GM19455 (cell line): Measurements from ENCODE around the gene PVRIG.
"Not testable (repeated sequence)": the region's sequence is repeated elsewhere in the genome, so short reads cannot be mapped to it uniquely, and the experiment has no call there.

ENCODE experiments used
- ATAC-seq: cut with Tn5 transposase; IDR thresholded peaks from one replicate; pipeline ENCODE4 v1.9.1; 2021; ENCODE audit not compliant: unreplicated experiment

Gene PVRIG

GRCh38 chr7:100192969-100193368, 26.8 kb upstream of the PVRIG start:
- no peak for ATAC-seq

- ATAC-seq, result no peak
These were observed 24.5 kb upstream of the PVRIG start for GRCh38 chr7:100195222-100195621.

GRCh38 chr7:100195901-100196322, 23.8 kb upstream of the PVRIG start:
- ATAC-seq, result not testable (repeated sequence)

GRCh38 chr7:100198266-100198665, 21.5 kb upstream of the PVRIG start:
- no peak for ATAC-seq

DNA sequence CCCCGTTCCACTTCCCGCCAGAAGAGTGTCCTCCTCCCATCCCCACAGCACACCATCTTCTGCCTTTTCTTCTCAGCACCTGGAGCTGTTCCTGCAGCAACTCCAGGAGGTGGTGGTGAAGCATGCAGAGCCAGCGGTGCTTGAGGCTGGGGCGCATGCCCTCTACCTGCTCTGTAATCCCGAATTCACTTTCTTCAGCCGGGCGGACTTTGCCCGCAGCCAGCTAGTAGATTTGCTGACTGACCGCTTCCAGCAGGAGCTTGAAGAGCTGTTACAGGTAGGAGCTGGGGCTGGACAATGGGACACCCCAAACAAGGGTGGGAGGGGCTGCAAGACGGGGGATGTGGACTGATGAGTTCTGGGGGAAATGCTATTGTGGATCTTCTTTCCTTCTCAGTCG, 19.1 kb upstream of the PVRIG start:
- no peak for ATAC-seq

GRCh38 chr7:100204454-100204853, 15.3 kb upstream of the PVRIG start:
- no peak for ATAC-seq

DNA sequence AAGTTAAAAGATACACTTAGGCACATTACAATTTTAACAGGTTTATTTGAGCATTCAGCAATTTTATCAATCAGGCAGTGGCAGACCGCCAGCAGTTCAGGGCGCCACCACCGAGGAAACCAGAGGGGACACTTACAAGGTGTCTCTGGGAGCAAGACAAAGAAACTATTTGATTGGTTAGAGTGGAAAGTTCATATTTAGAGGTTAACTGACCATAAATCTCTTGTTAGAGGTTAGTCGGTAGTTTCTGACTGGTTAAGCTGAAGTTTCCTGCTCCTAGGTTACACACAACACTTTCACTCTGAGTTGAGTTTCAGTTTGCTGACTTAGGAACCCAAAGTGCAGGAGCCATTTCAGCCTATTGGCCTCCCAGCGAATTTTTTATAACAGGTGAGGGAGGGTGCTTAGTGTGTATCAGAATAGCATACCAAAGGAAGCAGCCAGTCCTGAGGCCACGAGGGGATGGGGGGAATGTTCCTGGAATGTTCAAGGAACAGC, 10.8 kb upstream of the PVRIG start:
- ATAC-seq, result peak; percentile 62

DNA sequence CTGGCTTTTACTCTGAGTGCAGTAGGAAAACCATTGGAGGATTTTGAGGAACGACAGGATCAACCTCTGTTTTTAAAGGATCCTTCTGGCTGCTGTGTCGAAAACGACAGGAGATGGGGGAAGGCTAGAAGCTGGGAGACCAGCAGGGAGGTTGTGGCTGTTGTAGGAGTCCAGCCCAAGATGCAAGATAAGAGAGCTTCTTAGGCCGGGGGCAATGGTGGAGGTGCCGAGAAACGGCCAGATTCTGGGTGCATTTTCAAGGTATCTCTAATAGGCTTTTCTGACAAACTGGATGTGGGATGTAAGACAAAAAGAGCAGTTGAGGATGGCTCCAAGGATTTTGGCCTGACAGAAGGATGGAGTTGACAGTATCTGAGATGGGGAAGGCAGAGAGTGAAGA, 10.3 kb upstream of the PVRIG start:
- ATAC-seq, result no peak

DNA sequence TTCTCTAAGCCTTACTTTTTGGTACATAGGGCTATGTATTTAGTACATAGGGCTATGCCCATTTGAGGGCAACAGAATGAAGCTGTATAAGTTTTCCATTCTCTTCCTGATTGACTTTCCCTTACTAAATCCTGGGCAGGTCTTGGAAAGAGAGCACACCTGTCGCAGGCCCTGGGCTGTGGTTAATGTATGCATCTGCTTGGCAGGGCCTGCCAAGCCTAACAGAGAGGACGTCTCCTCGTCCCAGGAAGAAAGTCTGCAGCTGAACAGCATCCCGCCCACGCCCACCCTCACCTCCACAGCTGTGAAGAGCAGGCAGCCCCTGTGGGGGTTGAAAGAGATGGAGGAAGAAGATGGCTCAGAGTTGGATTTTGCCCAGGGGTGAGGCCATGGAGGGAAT, 8.9 kb upstream of the PVRIG start:
- ATAC-seq, result no peak

GRCh38 chr7:100211342-100211780, 8.4 kb upstream of the PVRIG start:
- peak; percentile 40 for ATAC-seq

- no peak for ATAC-seq
These were observed 7.0 kb upstream of the PVRIG start for GRCh38 chr7:100212631-100213286.

- ATAC-seq, result no peak
These were observed 6.1 kb upstream of the PVRIG start for GRCh38 chr7:100213672-100214071.

DNA sequence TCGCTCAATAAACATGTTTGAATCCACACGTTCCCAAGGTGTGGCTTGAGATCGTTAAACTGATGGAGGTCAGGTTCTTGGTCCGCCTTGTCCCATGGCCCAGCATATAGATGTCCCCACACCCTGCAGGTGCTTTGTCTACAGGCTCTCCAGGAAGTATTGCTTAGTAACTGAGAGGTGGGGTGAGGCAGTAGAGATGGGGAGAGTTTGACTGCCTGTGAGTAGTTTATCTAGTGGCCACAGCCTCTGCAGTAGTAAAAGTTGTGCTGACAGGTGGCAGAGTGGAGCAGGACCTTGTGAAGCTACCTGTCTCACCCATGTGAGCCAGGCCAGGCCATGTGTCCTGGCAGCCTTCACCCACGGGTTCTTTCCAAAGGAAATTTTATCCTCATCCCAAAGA, 5.4 kb upstream of the PVRIG start:
- not testable (repeated sequence) for ATAC-seq

DNA sequence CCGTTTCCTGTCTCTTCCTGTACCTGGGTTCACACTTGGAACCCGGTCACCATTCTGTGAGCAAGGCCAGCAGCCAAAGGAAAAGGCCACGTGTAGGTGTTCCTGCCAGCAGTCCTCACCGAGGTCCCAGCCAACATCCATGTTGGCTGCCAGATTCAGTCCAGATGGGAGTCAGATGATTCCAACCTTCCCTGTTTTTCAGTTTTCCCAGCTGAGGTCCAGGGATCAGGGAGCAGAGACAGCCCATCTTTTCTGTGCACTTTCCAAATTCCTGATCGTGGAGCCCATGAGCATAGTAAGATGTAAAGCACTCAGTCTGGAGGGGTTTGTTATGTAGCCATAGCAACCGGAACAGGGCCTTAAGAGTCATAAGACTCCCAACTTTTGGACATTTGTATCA, 3.9 kb upstream of the PVRIG start:
- ATAC-seq, result no peak

DNA sequence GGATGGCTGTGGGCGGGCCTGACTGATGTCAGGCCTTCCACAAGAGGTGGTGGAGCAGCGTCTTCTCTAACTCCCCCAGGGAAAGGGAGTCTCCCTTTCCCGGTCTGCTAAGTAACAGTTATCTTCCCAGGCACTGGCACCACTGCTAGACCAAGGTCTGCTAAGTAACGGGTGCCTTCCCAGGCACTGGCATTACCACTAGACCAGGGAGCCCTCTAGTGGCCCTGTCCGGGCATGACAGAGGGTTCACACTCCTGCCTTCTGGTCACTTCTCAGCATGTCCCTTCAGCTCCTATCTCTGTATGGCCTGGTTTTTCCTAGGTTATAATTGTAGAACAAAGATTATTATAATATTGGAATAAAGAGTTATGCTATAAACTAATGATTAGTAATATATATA, 1.8 kb upstream of the PVRIG start:
- ATAC-seq, result peak; percentile 11

GRCh38 chr7:100219271-100219737, 445 bp upstream of the PVRIG start:
- ATAC-seq, result no peak

- peak; percentile 8 for ATAC-seq
These were observed 959 bp downstream of the PVRIG start for GRCh38 chr7:100220586-100221230.

DNA sequence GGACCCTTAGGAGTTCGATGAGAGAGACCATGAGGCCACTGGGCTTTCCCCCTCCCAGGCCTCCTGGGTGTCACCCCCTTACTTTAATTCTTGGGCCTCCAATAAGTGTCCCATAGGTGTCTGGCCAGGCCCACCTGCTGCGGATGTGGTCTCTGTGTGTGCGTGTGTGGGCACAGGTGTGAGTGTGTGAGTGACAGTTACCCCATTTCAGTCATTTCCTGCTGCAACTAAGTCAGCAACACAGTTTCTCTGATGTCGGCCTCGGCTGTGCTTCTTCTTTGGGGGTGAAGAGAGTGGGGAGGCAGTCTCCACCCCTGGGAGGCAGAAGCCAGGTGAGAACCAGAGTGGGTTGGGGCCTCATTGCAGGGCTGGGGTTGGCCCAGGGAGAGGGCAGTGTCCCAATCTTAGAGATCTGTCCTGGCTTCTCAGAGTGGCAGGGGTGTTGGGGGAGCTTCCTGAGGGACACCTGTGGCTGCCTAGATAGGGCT, 1.5 kb downstream of the PVRIG start:
- ATAC-seq, result peak; percentile 55

DNA sequence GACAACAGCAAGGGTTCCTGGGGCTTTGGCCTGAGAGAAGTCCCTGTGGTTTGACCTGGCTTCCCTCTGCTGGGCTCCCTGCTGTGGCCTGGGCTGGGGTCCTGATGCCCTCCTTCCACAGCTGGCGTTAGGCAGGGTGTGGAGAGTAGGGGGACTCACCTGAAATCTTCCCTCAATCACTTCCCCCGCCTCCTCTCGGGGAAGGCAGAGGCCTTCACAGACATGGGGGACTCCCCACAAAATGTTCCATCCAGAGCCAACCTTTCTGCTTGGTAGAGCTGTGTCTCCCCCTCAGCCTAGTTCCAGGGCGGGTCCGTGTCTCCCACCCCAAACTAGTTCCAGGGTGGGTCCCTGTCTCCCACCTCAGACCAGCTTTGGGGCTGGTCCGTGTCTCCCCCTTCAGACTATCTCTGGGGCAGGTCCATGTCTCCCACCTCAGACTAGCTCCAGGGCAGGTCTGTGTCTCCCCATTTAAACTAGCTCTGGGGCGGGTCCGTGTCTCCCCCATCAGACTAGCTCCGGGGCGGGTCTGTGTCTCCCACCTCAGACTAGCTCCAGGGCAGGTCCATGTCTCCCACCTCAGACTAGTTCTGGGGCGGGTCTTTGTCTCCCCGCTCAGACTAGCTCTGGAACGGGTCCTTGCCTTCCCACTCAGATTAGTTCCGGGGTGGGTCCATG, 2.2 kb downstream of the PVRIG start:
- no peak for ATAC-seq

GRCh38 chr7:100222445-100223132, 2.8 kb downstream of the PVRIG start:
- ATAC-seq, result no peak

DNA sequence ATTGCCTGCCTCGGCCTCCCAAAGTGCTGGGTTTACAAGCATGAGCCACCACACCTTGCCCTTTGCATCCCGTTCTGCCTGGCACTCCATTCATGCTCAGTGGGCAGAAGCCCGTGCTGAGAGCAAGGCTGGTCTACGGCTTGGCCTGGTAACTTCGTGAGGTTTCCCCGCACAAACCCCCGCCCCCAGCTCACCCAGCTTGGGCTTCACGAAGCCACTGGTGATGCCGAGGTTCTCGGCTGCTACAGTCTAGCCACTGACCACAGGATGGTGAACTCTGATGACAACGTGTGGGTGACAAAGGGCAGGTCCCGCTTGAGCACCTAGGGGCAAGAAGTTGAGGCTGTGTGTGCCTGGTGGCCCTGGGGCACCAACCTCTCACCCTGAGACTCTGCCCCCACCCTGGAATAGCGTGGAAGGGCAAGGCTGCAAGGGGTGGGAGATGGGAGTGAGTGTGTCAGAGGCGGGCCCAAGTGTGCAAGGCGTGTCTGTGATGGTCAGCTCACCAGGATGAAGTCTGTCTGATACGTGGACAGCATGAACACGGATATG, 3.7 kb downstream of the PVRIG start:
- not testable (repeated sequence) for ATAC-seq
